DOHH2 (cell line): ENCODE results near the gene SOD3.

Experiments used
- H3F3A ChIP-seq: fragments of 200-600 bp; sonication (generic), shearing (Covaris generic); 2 replicates; pipeline ENCODE4 v1.6.0; 2016; ENCODE audit warnings: antibody characterized with exemption, mild to moderate bottlenecking; ENCODE audit not compliant: control insufficient read depth, insufficient read depth
- H3K27ac ChIP-seq: fragments of 200-600 bp; sonication (generic); 2 replicates; pipeline ENCODE4 v1.5.1; 2014; ENCODE audit warnings: low read depth, mild to moderate bottlenecking, low read length, moderate library complexity
- H3K27me3 ChIP-seq: fragments of 200-600 bp; sonication (generic); 2 replicates; pipeline ENCODE4 v1.6.1; 2014; ENCODE audit warnings: mild to moderate bottlenecking, low read length, mixed read lengths; ENCODE audit not compliant: control insufficient read depth
- H3K36me3 ChIP-seq: fragments of 200-600 bp; sonication (generic); 2 replicates; pipeline ENCODE4 v1.6.1; 2014; ENCODE audit warnings: mild to moderate bottlenecking, low read length, moderate library complexity, mixed read lengths; ENCODE audit not compliant: control insufficient read depth
- H3K4me1 ChIP-seq: fragments of 200-600 bp; sonication (generic); 2 replicates; pipeline ENCODE4 v1.6.1; 2014; ENCODE audit warnings: mild to moderate bottlenecking, low read length, mixed read lengths; ENCODE audit not compliant: control insufficient read depth
- H3K4me2 ChIP-seq: fragments of 200-600 bp; sonication (generic); 2 replicates; pipeline ENCODE4 v1.6.0; 2014; ENCODE audit warnings: mild to moderate bottlenecking, low read length, moderate library complexity
- H3K4me3 ChIP-seq: fragments of 200-600 bp; sonication (generic); 2 replicates; pipeline ENCODE4 v1.5.1; 2014; ENCODE audit warnings: mild to moderate bottlenecking, low read length, mixed read lengths
- H3K79me2 ChIP-seq: fragments of 200-600 bp; sonication (generic); 2 replicates; pipeline ENCODE4 v1.6.1; 2014; ENCODE audit warnings: mild to moderate bottlenecking, low read length, mixed read lengths; ENCODE audit not compliant: control insufficient read depth
- H3K9me2 ChIP-seq: fragments of 200-600 bp; sonication (generic); replicated peaks from 2 replicates; pipeline ENCODE4 v1.6.1; 2014; ENCODE audit warnings: mild to moderate bottlenecking, low read length, mixed read lengths; ENCODE audit not compliant: control insufficient read depth
- H3K9me3 ChIP-seq: fragments of 200-600 bp; sonication (generic); 2 replicates; pipeline ENCODE4 v1.6.1; 2014; ENCODE audit warnings: antibody characterized with exemption, low read length, mixed read lengths; ENCODE audit not compliant: control insufficient read depth, insufficient read depth
- H4K20me1 ChIP-seq: fragments of 200-600 bp; sonication (generic); 2 replicates; pipeline ENCODE4 v1.6.0; 2014; ENCODE audit warnings: low read depth, mild to moderate bottlenecking, antibody characterized with exemption, low read length, moderate library complexity; ENCODE audit not compliant: control insufficient read depth, insufficient read depth
- CTCF ChIP-seq: fragments of 200-600 bp; sonication (generic); IDR thresholded peaks from one replicate; pipeline ENCODE4 v1.5.1; 2014; ENCODE audit warnings: antibody characterized with exemption, mild to moderate bottlenecking, low read depth, low read length; ENCODE audit not compliant: poor library complexity, severe bottlenecking
- EZH2phosphoT487 ChIP-seq: fragments of 200-600 bp; sonication (generic); IDR thresholded peaks from 2 replicates; pipeline ENCODE4 v1.6.1; 2017; ENCODE audit warnings: borderline replicate concordance, mild to moderate bottlenecking, antibody characterized with exemption, low read length, moderate library complexity, mixed read lengths

Gene SOD3

GRCh38 chr4:24809815-24810405, 14.5 kb downstream of the SOD3 start:
- Histone ChIP-seq H3F3A (no peaks in the 10 kb centered on the region), H3K9me3 (no peaks in the 10 kb centered on the region), H3K4me1 (no peaks in the 10 kb centered on the region), H3K27ac (no peak overlapping the region), H3K79me2 (no peaks in the 10 kb centered on the region), H3K36me3 (no peaks in the 10 kb centered on the region), H4K20me1 (no peaks in the 10 kb centered on the region), H3K4me3 (no peak overlapping the region), H3K27me3 (no peaks in the 10 kb centered on the region), H3K9me2 (no peaks in the 10 kb centered on the region; the same call in 1 of the 2 replicates), H3K4me2 (no peak overlapping the region)
- no peak for TF ChIP-seq EZH2phosphoT487
- no peak for TF ChIP-seq CTCF

GRCh38 chr4:24810871-24811631, 15.7 kb downstream of the SOD3 start:
- Histone ChIP-seq H3K4me1 (no peaks in the 10 kb centered on the region), H3K9me3 (no peaks in the 10 kb centered on the region), H3K79me2 (no peaks in the 10 kb centered on the region), H3K4me3 (no peak overlapping the region), H4K20me1 (no peaks in the 10 kb centered on the region), H3K36me3 (no peaks in the 10 kb centered on the region), H3K27ac (no peak overlapping the region), H3K9me2 (no peaks in the 10 kb centered on the region; the same call in 1 of the 2 replicates), H3F3A (no peaks in the 10 kb centered on the region), H3K27me3 (no peaks in the 10 kb centered on the region), H3K4me2 (no peak overlapping the region)
- TF ChIP-seq CTCF (no peak), EZH2phosphoT487 (no peak)

GRCh38 chr4:24813732-24814131, 18.4 kb downstream of the SOD3 start:
- Histone ChIP-seq H3K4me1 (no peaks in the 10 kb centered on the region), H3K9me2 (no peaks in the 10 kb centered on the region; the same call in 1 of the 2 replicates), H3K79me2 (no peaks in the 10 kb centered on the region), H3K36me3 (no peaks in the 10 kb centered on the region), H3K4me2 (no peak overlapping the region), H3K27me3 (no peaks in the 10 kb centered on the region), H3K27ac (no peak overlapping the region), H4K20me1 (no peaks in the 10 kb centered on the region), H3F3A (no peaks in the 10 kb centered on the region), H3K9me3 (no peaks in the 10 kb centered on the region), H3K4me3 (no peak overlapping the region)
- TF ChIP-seq CTCF (no peak), EZH2phosphoT487 (no peak)
